Large intestine (tissue), 3 donors: Measurements from ENCODE around the gene CASKIN1. TPM values are rescaled to one million over a fixed set of nuclear protein-coding genes. Genes with fewer than 3 reads are reported as not detected.

Source experiments
- DNase-seq, 2 donors: peaks; one replicate each; pipeline versions ENCODE4 v3.0.0 to v3.0.0-alpha.2; 2013
- H3K27ac ChIP-seq: one replicate; pipeline ENCODE4 v1.5.1; 2013; ENCODE audit warnings: low read length
- H3K27me3 ChIP-seq: 2 replicates; pipeline ENCODE4 v1.6.1; 2013; ENCODE audit warnings: low read length; ENCODE audit not compliant: control insufficient read depth, insufficient read depth
- H3K36me3 ChIP-seq: 2 replicates; pipeline ENCODE4 v1.6.1; 2013; ENCODE audit warnings: low read length; ENCODE audit not compliant: control insufficient read depth, insufficient read depth
- H3K4me1 ChIP-seq: one replicate; pipeline ENCODE4 v1.6.1; 2013; ENCODE audit warnings: low read length; ENCODE audit not compliant: control insufficient read depth, insufficient read depth
- H3K4me3 ChIP-seq: one replicate; pipeline ENCODE4 v1.5.1; 2013; ENCODE audit warnings: low read length
- H3K9me3 ChIP-seq: one replicate; pipeline ENCODE4 v1.6.1; 2013; ENCODE audit warnings: mild to moderate bottlenecking, low read depth, low read length, moderate library complexity; ENCODE audit not compliant: control insufficient read depth
- WGBS: methylation state at CpG from one replicate; pipeline ENCODE4 v1.1.5; 2013; ENCODE audit warnings: low lambda C conversion rate; ENCODE audit not compliant: insufficient coverage; 5-methylcytosine and 5-hydroxymethylcytosine counted together
- polyA plus RNA-seq: library from polyadenylated mRNA; unstranded; fragments of 120-200 nt; gene quantifications from one replicate; pipeline ENCODE4 v1.2.1, GENCODE V29; 2013

CASKIN1 gene
- polyA plus RNA-seq, 1 donor, result 0.96 TPM

DNA sequence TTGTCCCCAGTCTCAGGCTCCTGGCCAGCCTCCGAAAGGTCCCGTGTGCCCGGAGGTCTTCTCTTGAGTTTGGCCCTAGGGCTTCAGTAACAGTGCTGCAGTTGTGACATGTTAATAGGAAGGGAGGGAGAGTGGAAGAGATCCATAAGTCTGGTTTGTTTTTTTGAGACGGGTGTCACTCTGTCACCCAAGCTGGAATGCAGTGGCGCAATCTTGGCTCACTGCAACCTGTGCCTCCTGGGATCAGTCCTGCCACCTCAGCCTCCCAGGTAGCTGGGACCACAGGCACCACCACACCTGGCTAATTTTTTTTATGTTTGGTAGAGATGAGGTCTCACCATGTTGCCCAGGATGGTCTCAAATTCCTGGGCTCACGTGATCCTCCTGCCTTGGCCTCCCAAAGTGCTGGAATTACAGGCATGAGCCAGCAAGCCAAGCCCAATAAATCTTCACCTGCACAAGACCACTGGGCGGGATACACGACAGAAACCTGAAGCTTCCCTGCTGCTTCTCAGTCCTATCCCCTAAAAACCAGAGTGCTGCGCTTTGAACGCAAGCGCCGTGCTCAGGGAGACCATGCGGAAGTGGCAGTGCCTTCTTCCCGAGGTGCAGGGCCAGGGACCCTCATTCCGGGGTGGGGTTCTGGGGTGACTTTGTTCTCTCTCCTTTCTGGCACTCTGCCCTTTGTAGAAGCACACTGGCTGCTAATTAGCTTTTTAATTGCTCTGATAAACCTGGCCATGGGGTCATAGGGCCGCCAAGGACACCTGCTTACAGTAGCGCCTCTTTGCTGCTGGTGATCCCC lies 29.9 kb downstream of the CASKIN1 start:
- Histone ChIP-seq H3K4me1 (peaks cover 50% of the 10 kb centered on the region), H3K9me3 (peaks cover 22% of the 10 kb centered on the region), H3K27me3 (no peaks in the 10 kb centered on the region), H3K4me3 (no peak overlapping the region), H3K27ac (no peak overlapping the region), H3K36me3 (peaks cover 50% of the 10 kb centered on the region)
- DNase-seq, result peak in 1 of 2 donors; percentile 64
- WGBS, result no CpG with 5 or more reads among the region's 17 CpGs

DNA sequence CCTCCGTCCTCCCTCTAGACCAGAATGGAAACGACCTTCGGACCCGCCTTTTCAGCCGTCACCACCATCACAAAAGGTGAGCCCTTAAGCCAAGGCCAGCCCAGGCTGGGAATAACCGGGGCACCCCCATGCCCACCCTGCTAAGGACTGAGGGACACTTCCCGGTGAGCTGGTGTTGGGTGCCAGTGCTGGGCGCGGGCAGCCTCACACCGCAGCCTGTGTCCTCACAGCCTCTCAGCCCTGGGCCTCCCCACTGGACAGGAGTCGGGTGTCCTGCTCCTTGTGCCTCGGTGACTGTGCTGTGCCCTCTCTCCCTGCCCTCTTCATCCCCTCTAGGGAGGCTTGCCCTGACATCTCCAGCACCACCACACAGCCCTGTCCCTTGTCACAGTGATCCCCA lies 30.5 kb downstream of the CASKIN1 start:
- no CpG with 5 or more reads among the region's 12 CpGs for WGBS
- Histone ChIP-seq H3K4me3 (no peak overlapping the region), H3K9me3 (peaks cover 22% of the 10 kb centered on the region), H3K27ac (no peak overlapping the region), H3K4me1 (peaks cover 54% of the 10 kb centered on the region), H3K36me3 (peaks cover 46% of the 10 kb centered on the region), H3K27me3 (no peaks in the 10 kb centered on the region)
- DNase-seq, result no peak

DNA sequence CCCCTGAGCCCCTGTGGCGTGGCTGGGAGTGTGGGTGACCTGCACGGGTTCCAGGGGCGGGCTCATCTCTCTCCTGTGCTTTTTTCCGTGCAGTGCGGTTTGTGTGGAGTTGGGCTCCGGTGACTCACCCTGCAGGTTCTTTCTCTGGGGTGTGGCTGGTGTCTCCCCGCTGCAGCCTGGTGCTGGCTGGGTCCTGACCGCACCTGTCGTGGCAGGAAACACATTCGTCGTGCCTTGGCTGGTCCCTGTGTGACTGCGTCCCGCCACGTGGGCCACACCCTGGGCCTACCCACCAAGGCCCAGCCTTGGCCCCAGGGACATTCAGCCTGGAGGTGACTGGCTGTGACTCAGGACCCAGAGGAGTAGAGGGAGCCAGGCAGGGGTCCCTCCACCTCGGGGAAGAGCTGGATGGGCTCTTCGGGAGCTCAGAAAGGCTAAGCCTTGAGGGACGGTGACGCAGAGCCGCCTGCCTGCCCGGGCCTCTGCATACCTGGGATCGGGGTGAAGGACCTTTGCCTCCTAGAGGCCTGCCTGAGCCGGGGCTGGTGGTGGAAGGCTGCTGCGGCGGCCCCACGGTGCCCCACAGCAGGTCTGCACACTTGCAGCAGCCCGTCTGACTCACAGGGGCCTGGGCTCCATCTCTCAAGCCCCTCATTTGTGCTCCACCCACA lies 33.1 kb downstream of the CASKIN1 start:
- no CpG with 5 or more reads among the region's 26 CpGs for WGBS
- Histone ChIP-seq H3K27ac (peak overlapping the region; percentile 94), H3K9me3 (peaks cover 19% of the 10 kb centered on the region), H3K36me3 (peaks cover 28% of the 10 kb centered on the region), H3K4me1 (peaks cover 76% of the 10 kb centered on the region), H3K4me3 (peak overlapping the region; percentile 11), H3K27me3 (no peaks in the 10 kb centered on the region)
- peak; percentile 79 to 94 for DNase-seq

DNA sequence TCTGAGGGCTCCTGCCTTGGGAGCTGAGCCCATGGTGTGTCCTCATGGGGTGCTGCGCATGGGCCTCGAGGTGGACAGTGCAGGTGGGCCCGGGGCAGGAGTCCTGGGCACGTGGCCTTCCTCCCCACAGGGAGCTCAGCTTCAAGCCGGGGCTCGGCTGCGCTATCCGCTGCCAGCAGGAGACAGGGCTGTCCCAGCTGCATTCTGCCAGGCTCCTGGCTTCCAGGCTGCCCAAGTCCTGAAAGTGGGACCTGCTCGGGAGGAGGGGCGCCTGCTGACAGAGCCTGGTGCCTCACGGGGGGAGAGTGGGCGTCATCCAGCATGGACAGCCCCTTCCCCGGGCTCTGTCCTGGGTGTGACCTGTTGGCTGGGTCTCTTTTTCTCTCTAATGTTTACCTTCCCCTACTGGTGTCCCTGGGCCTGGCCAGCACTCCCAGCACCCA lies 33.7 kb downstream of the CASKIN1 start:
- H3K27ac ChIP-seq, result peak overlapping the region; percentile 94
- peak overlapping the region; percentile 3 for H3K4me3 ChIP-seq
- peak in 1 of 2 donors; percentile 44 for DNase-seq
- peaks cover 83% of the 10 kb centered on the region for H3K4me1 ChIP-seq
- WGBS, result no CpG with 5 or more reads among the region's 13 CpGs
- no peaks in the 10 kb centered on the region for H3K27me3 ChIP-seq
- H3K36me3 ChIP-seq, result peaks cover 21% of the 10 kb centered on the region
- H3K9me3 ChIP-seq, result peaks cover 19% of the 10 kb centered on the region

DNA sequence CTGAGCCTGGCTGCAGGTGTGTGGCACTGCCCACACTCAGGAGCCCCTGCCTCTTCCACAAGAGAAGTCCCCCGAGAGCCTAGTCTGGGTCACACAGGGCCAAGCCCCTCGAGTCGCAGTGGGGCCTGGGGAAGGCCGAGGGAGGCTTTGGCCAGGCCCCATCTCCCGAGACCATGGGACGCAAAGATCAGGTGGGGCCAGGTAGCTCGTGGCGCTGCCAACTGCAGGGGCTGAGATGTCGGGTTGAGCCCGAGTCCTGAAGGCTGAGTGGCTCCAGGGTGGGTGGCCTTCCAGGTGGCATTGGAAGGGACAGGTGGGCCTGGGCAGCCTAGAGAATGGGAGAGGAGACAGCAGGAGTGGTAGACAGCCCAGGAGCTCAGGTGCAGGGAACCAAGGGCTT lies 34.5 kb downstream of the CASKIN1 start:
- H3K27ac ChIP-seq, result peak overlapping the region; percentile 94
- DNase-seq, result no peak
- H3K27me3 ChIP-seq, result no peaks in the 10 kb centered on the region
- peaks cover 83% of the 10 kb centered on the region for H3K4me1 ChIP-seq
- H3K4me3 ChIP-seq, result no peak overlapping the region
- WGBS, result no CpG with 5 or more reads among the region's 10 CpGs
- peaks cover 14% of the 10 kb centered on the region for H3K36me3 ChIP-seq
- H3K9me3 ChIP-seq, result peaks cover 19% of the 10 kb centered on the region

DNA sequence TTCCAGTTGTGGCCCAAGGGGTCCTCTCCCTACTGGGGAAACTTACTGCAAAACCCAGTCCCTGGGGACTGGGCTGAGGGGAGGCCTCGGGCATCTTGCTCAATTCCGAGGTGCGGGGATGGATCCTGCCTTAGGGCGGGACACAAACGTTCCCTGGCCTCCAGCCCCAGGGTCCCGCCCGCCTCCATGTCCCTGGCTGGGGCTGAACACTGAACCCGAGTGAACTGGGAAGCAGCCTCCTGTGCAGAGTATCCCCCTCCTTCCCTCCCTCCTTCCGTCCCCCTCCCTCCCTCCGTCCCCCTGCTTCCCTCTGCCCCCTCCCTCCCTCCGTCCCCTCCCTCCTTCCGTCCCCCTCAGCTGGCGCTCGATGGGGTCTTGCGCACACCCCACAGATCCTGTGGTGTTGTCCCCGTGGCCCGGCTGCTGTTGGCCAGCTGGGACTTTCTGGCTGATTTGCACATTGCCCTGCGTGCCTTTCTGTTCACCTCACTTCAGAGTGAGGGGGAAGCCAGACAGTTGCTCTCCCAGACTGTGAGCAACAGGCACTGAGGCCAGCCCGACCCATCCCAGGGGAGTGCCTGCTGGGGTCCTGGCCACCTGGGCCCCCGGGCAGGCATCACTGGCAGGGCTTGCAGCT lies 35.4 kb downstream of the CASKIN1 start:
- Histone ChIP-seq H3K4me1 (peaks cover 77% of the 10 kb centered on the region), H3K4me3 (no peak overlapping the region), H3K27ac (peak overlapping the region; percentile 30), H3K9me3 (peaks cover 19% of the 10 kb centered on the region), H3K36me3 (peaks cover 6% of the 10 kb centered on the region), H3K27me3 (no peaks in the 10 kb centered on the region)
- no CpG with 5 or more reads among the region's 20 CpGs for WGBS
- peak in 1 of 2 donors; percentile 33 for DNase-seq

DNA sequence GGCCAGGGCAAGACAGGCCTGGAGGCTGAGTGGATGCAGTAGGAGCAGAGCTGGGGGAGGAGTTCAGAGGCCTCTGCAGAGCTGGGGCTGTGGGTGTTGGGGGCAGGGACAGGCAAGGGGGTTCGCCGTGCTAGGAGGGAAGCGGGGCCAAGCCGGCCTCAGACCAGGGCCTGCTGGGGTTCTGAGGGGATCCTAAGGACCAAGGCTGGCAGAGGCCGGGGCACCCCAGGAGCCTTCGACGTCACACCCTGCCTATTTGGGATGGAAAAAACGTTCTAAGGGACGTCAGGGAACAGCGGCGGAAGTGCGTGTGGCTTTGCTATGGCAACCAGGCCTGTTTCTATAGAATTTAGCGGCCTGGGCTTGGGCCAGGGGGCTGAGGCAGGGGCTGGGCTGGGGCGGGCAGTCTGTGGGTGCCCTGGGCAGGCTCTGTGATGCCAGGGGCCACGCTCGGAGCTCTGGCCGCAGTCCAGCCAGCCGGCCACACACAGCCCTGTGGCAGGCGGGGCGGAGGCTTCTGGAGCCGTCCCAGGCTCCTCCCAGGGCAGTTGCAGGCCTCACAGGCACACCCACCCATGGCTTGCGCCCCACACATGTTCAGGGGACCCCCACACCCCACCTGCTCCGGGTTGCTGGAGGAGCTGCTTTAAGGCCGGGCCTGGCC lies 37.1 kb downstream of the CASKIN1 start:
- Histone ChIP-seq H3K27me3 (no peaks in the 10 kb centered on the region), H3K4me1 (peaks cover 72% of the 10 kb centered on the region), H3K27ac (peak overlapping the region; percentile 47), H3K4me3 (no peak overlapping the region), H3K9me3 (peaks cover 9% of the 10 kb centered on the region), H3K36me3 (no peaks in the 10 kb centered on the region)
- DNase-seq, result peak in 1 of 2 donors; percentile 58
- no CpG with 5 or more reads among the region's 24 CpGs for WGBS

DNA sequence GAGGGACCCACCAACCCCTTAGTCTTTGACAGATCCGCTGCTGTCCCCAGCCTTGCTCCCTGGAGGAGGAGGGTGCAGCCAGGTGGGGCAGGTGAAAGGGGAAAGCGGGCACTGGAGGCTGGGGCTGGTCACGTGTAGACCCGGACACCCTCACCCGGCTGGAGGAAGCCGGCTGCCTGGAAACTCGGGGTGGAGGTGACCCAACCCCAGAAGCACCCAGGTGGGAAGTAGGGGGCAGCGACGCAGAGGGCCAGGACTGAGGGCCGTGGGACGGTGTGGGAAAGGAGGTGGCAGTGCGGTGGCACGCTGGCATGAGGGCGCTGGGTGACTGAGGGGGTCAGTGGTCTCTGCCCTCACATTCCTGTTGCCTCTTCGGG lies 38.2 kb downstream of the CASKIN1 start:
- H3K27ac ChIP-seq, result peak overlapping the region; percentile 47
- no peak overlapping the region for H3K4me3 ChIP-seq
- peaks cover 68% of the 10 kb centered on the region for H3K4me1 ChIP-seq
- no CpG with 5 or more reads among the region's 15 CpGs for WGBS
- no peaks in the 10 kb centered on the region for H3K9me3 ChIP-seq
- DNase-seq, result no peak
- no peaks in the 10 kb centered on the region for H3K27me3 ChIP-seq
- H3K36me3 ChIP-seq, result no peaks in the 10 kb centered on the region

DNA sequence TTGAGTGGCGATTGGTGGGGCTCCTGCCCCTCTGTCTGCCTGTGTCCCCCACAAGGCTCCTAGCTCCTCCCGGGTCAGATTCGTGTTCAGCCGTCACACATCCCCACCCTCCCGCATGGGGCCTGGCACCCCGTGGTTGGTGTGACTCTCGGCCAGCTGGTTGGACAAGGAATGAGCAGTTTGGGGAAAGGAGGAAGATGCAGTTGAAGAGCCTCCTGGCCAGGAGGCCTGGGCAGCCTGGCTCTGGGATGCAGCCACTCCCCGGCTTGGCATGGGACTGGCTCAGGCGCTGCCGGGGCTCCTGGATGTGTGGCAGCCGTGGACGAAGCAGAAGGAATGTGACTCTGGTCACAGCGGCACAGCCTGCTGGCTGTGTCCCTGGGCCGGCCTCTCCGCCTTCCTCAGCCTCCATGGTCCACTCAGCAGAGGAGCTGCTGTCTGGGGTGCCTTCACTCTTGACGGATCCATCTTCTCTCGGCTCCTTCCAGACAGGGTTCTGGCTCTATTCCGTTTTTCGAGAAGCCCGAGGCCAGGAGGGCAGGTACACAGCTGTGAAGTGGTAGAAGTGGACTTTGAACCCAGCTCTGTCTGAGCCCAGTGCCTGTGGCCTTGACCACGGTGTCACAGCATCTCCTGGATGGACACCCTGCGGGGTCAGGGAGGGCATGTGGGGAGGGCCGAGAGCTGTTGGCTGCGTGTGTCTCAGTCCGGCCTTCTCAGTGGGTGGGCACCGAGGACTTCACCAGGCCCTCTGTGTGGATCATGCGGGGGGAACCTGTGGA lies 38.7 kb downstream of the CASKIN1 start:
- H3K36me3 ChIP-seq, result peaks cover 4% of the 10 kb centered on the region
- H3K27ac ChIP-seq, result peak overlapping the region; percentile 47
- peaks cover 68% of the 10 kb centered on the region for H3K4me1 ChIP-seq
- H3K27me3 ChIP-seq, result no peaks in the 10 kb centered on the region
- peak in 1 of 2 donors; percentile 60 for DNase-seq
- H3K9me3 ChIP-seq, result no peaks in the 10 kb centered on the region
- WGBS, result no CpG with 5 or more reads among the region's 27 CpGs
- H3K4me3 ChIP-seq, result peak overlapping the region; percentile 90
